ENCODE data around the gene JSRP1.

Gene JSRP1

GRCh38 chr19:2216361-2217225, 39.6 kb downstream of the JSRP1 start:
- DNase-seq (ENCODE audit: low read depth in 3 of 3, low spot score in 1 of 3), result no peak

- DNase-seq (ENCODE audit: low read depth in 3 of 3, low spot score in 1 of 3), result peak in 1 of 3 donors; percentile 13
Observed at GRCh38 chr19:2215281-2215751, 40.9 kb downstream of the JSRP1 start.

GRCh38 chr19:2214251-2214650, 42.0 kb downstream of the JSRP1 start:
- DNase-seq (ENCODE audit: low read depth in 3 of 3, low spot score in 1 of 3), result no peak

GRCh38 chr19:2213799-2214198, 42.4 kb downstream of the JSRP1 start:
- no peak for DNase-seq (ENCODE audit: low read depth in 3 of 3, low spot score in 1 of 3)

- no peak for DNase-seq (ENCODE audit: low read depth in 3 of 3, low spot score in 1 of 3)
Observed at GRCh38 chr19:2212861-2213711, 43.1 kb downstream of the JSRP1 start.

- DNase-seq (ENCODE audit: low read depth in 3 of 3, low spot score in 1 of 3), result no peak
Observed at GRCh38 chr19:2210987-2211740, 45.1 kb downstream of the JSRP1 start.

- no peak for DNase-seq (ENCODE audit: low read depth in 3 of 3, low spot score in 1 of 3)
Observed at GRCh38 chr19:2210206-2210605, 46.0 kb downstream of the JSRP1 start.

- no peak for DNase-seq (ENCODE audit: low read depth in 3 of 3, low spot score in 1 of 3)
Observed at GRCh38 chr19:2209408-2209807, 46.8 kb downstream of the JSRP1 start.

GRCh38 chr19:2208975-2209374, 47.2 kb downstream of the JSRP1 start:
- DNase-seq (ENCODE audit: low read depth in 3 of 3, low spot score in 1 of 3), result no peak

- no peak for DNase-seq (ENCODE audit: low read depth in 3 of 3, low spot score in 1 of 3)
Observed at GRCh38 chr19:2207991-2208860, 48.0 kb downstream of the JSRP1 start.

- DNase-seq (ENCODE audit: low read depth in 3 of 3, low spot score in 1 of 3), result no peak
Observed at GRCh38 chr19:2207008-2207407, 49.2 kb downstream of the JSRP1 start.

- no peak for DNase-seq (ENCODE audit: low read depth in 3 of 3, low spot score in 1 of 3)
Observed at GRCh38 chr19:2202366-2202765, 53.9 kb downstream of the JSRP1 start.
